K562 treated with DMSO at 1 percent for 24 hours (cell line): ENCODE data around the gene LIPA. TPM values are rescaled to one million over a fixed set of nuclear protein-coding genes. Genes with fewer than 3 reads are reported as not detected.

ENCODE experiments used
- total RNA-seq: library from RNA; unstranded; fragments of 300-600 nt; gene quantifications from 2 replicates; pipeline ENCODE4 v1.2.3, GENCODE V29; 2022; ENCODE audit warnings: low read depth; ENCODE audit not compliant: insufficient read depth

Gene LIPA
- total RNA-seq, result 0.21 TPM in 1 of 2 replicates, not detected in the other

GRCh38 chr10:89251409-89252224 lies at the start of gene LIPA:
Gene LIPA (minus strand): TSS chr10:89251775. CDS start chr10:89247648, 4,127 bp downstream.

GRCh38 chr10:89207181-89207800 lies 44.3 kb downstream of the LIPA start, which contains the start of gene CH25H:
Gene CH25H (minus strand): TSS chr10:89207317. CDS start chr10:89207292, 25 bp downstream.

Other genes with a start within 250 kb of the LIPA start
- not detected in 2 replicates for gene CH25H, start 44.5 kb downstream of the LIPA start, total RNA-seq
- gene IFIT2, start 50.3 kb upstream of the LIPA start, total RNA-seq, result 0.89 and 1.00 TPM in 2 replicates
- gene IFIT3, start 76.2 kb upstream of the LIPA start, total RNA-seq, result 4.7 and 4.8 TPM in 2 replicates
- gene IFIT1B, start 126.3 kb upstream of the LIPA start, total RNA-seq, result not detected in 2 replicates
- gene IFIT1, start 140.8 kb upstream of the LIPA start, total RNA-seq, result 0.58 and 0.75 TPM in 2 replicates
- gene IFIT5, start 162.8 kb upstream of the LIPA start, total RNA-seq, result 0.14 and 0.20 TPM in 2 replicates